ENCODE results near the gene DCAF6.
"Not testable (repeated sequence)": the region's sequence is repeated elsewhere in the genome, so short reads cannot be mapped to it uniquely, and the experiment has no call there.

DCAF6 gene

GRCh38 chr1:167936068-167936929 lies at the start of gene DCAF6:
TSS of gene DCAF6 (plus strand) at chr1:167936683. CDS start at chr1:167936912, 229 bp downstream.
- DNase-seq: peak; percentile 99

GRCh38 chr1:167887187-167887586 lies 49.3 kb upstream of the DCAF6 start:
- DNase-seq: not testable (repeated sequence)

- DNase-seq: no peak
Measured at GRCh38 chr1:167890400-167890799, 46.1 kb upstream of the DCAF6 start.

- DNase-seq: no peak
Measured at GRCh38 chr1:167893798-167894197, 42.7 kb upstream of the DCAF6 start.

- no peak for DNase-seq
Measured at GRCh38 chr1:167898578-167899222, 37.8 kb upstream of the DCAF6 start.

GRCh38 chr1:167899253-167899681 lies 37.2 kb upstream of the DCAF6 start:
- no peak for DNase-seq

GRCh38 chr1:167900907-167901306 lies 35.6 kb upstream of the DCAF6 start:
- DNase-seq: no peak

- no peak for DNase-seq
Measured at GRCh38 chr1:167904652-167905130, 31.8 kb upstream of the DCAF6 start.

- peak; percentile 35 for DNase-seq
Measured at GRCh38 chr1:167905182-167905581, 31.3 kb upstream of the DCAF6 start.

- no peak for DNase-seq
Measured at GRCh38 chr1:167905671-167906070, 30.8 kb upstream of the DCAF6 start.

GRCh38 chr1:167909691-167910180 lies 26.7 kb upstream of the DCAF6 start:
- peak; percentile 74 for DNase-seq

- no peak for DNase-seq
Measured at GRCh38 chr1:167910530-167910929, 26.0 kb upstream of the DCAF6 start.

GRCh38 chr1:167911413-167911812 lies 25.1 kb upstream of the DCAF6 start:
- no peak for DNase-seq

GRCh38 chr1:167912294-167912693 lies 24.2 kb upstream of the DCAF6 start:
- no peak for DNase-seq

GRCh38 chr1:167913895-167914496 lies 22.5 kb upstream of the DCAF6 start, which contains the start of gene ADCY10:
TSS of gene ADCY10 (minus strand) at chr1:167914134. CDS start at chr1:167905140, 8,994 bp downstream.
- no peak for DNase-seq

GRCh38 chr1:167915569-167915968 lies 20.9 kb upstream of the DCAF6 start:
- DNase-seq: no peak

GRCh38 chr1:167916766-167917511 lies 19.5 kb upstream of the DCAF6 start:
- no peak for DNase-seq

- no peak for DNase-seq
Measured at GRCh38 chr1:167922023-167922422, 14.5 kb upstream of the DCAF6 start.

GRCh38 chr1:167922611-167923074 lies 13.8 kb upstream of the DCAF6 start:
- no peak for DNase-seq

GRCh38 chr1:167923324-167924056 lies 13.0 kb upstream of the DCAF6 start:
- DNase-seq: peak; percentile 22

GRCh38 chr1:167924102-167924501 lies 12.4 kb upstream of the DCAF6 start:
- peak; percentile 72 for DNase-seq
